Neural cell (in vitro differentiated cells): Measurements from ENCODE around the gene HSD11B2.

ENCODE experiments used
- CTCF ChIP-seq: fragments of 450-650 bp; IDR thresholded peaks from 2 replicates; pipeline ENCODE4 v1.5.1; 2014; ENCODE audit warnings: antibody characterized with exemption, mild to moderate bottlenecking, moderate library complexity; ENCODE audit not compliant: poor library complexity, severe bottlenecking
- MXI1 ChIP-seq: fragments of 450-650 bp; conservative IDR thresholded peaks from 2 replicates; pipeline ENCODE4 v1.6.1; 2014; ENCODE audit warnings: antibody characterized with exemption, mild to moderate bottlenecking; ENCODE audit not compliant: poor library complexity, severe bottlenecking

DNA sequence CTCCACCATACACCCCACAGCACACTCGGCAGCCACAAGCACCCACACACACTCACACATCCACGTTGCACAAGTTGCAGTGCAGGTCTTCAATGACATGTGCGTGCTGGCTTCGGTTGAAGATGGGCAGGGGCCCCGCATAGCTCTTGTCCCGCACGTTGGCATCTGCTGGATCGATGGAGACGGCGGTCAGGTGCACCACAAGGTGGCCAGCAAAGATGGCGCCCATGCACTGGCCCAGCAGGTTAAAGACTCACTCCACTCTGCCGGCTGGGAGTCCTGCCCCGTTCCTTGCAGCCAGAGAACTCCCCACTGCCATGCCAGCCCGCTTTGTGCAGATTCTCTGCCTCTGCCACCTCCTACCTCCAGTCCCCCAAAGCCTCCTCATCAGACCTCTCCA lies 30.0 kb upstream of the HSD11B2 start:
- TF ChIP-seq MXI1: no peak
- TF ChIP-seq CTCF: no peak
